Endothelial cell of umbilical vein (primary cell): ENCODE data around the gene IFNA8. TPM values are rescaled to one million over a fixed set of nuclear protein-coding genes. Genes with fewer than 3 reads are reported as not detected.

Experiments
- BruUV-seq: library from RNA; stranded (reverse); fragments of 400-500 nt; replicated peaks from 2 replicates; lab custom pipeline; 2021; lab: Mats Ljungman, UMichigan
- CTCF ChIA-PET: fragments of 300-600, 350-600 bp; sonication (Branson Sonifier 250); formaldehyde crosslinking; loops from one replicate; lab custom pipeline; 2021; ENCODE audit warnings: antibody characterized with exemption, inconsistent platforms; lab: Charles Lee
- POLR2A ChIA-PET: fragments of 300-600, 350-600 bp; sonication (Branson Sonifier 250); formaldehyde crosslinking; loops from one replicate; lab custom pipeline; 2021; ENCODE audit warnings: antibody characterized with exemption, inconsistent platforms; lab: Charles Lee
- DNase-seq: peaks from one replicate; pipeline ENCODE4 v3.0.0-alpha.2; 2011; ENCODE audit warnings: low read depth, low spot score
- FAIRE-seq: peaks from 2 replicates; lab custom pipeline; 2011; peaks lifted over from hg19 to GRCh38; lab: Jason Lieb, UNC
- H2AFZ ChIP-seq: 2 replicates; pipeline ENCODE4 v1.6.0; 2012; ENCODE audit warnings: low read depth, low read length, control low read depth, inconsistent platforms
- H3K27ac ChIP-seq: 2 replicates; pipeline ENCODE4 v1.5.1; 2011; ENCODE audit warnings: low read depth, mild to moderate bottlenecking, control low read depth, low read length, moderate library complexity; ENCODE audit not compliant: insufficient read depth
- H3K27me3 ChIP-seq, 2 experiments: 2 replicates each; pipeline versions ENCODE4 v1.6.0 to v1.6.1; 2011; ENCODE audit warnings: low read length in 2 of 2, mixed read lengths in 1 of 2; ENCODE audit not compliant: control insufficient read depth in 2 of 2, insufficient read depth in 2 of 2
- H3K36me3 ChIP-seq, 2 experiments: 2 replicates in 1 of 2; 3 replicates in 1 of 2; pipeline ENCODE4 v1.5.1; 2011; ENCODE audit warnings: low read length in 2 of 2, mild to moderate bottlenecking in 1 of 2, moderate library complexity in 1 of 2; ENCODE audit not compliant: control insufficient read depth in 2 of 2, insufficient read depth in 2 of 2; ENCODE audit errors: extremely low read depth in 1 of 2
- H3K4me1 ChIP-seq: 3 replicates; pipeline ENCODE4 v1.5.1; 2011; ENCODE audit warnings: mild to moderate bottlenecking, low read length; ENCODE audit not compliant: control insufficient read depth, insufficient read depth; ENCODE audit errors: extremely low read depth
- H3K4me2 ChIP-seq: 2 replicates; pipeline ENCODE4 v1.6.1; 2011; ENCODE audit warnings: low read length, control low read depth, mixed read lengths; ENCODE audit not compliant: insufficient read depth
- H3K4me3 ChIP-seq, 3 experiments: fragments of 200-600 bp in 1 of 3; sonication (generic), shearing (Covaris generic) in 1 of 3; replicated peaks in 1 of 3; 2 replicates each; pipeline ENCODE4 v1.5.1; 2011 to 2016; ENCODE audit warnings: control low read depth in 3 of 3, low read length in 3 of 3, mild to moderate bottlenecking in 2 of 3, inconsistent platforms in 1 of 3, low read depth in 1 of 3, moderate library complexity in 1 of 3; ENCODE audit not compliant: insufficient read depth in 1 of 3
- H3K79me2 ChIP-seq: 2 replicates; pipeline ENCODE4 v1.6.0; 2012; ENCODE audit warnings: low read length, inconsistent platforms; ENCODE audit not compliant: control insufficient read depth, insufficient read depth
- H3K9ac ChIP-seq: replicated peaks from 2 replicates; pipeline ENCODE3; 2011; ENCODE audit warnings: low read length, control low read depth; ENCODE audit not compliant: insufficient read depth; ENCODE audit errors: extremely low read depth
- H3K9me1 ChIP-seq: replicated peaks from 3 replicates; pipeline ENCODE4 v1.6.0; 2011; ENCODE audit warnings: mild to moderate bottlenecking, low read length; ENCODE audit not compliant: control insufficient read depth, insufficient read depth; ENCODE audit errors: extremely low read depth
- H3K9me3 ChIP-seq: replicated peaks from 2 replicates; pipeline ENCODE4 v1.5.1; 2012; ENCODE audit warnings: low read length, inconsistent platforms; ENCODE audit not compliant: control insufficient read depth, insufficient read depth
- H4K20me1 ChIP-seq: replicated peaks from 2 replicates; pipeline ENCODE3; 2011; ENCODE audit warnings: mild to moderate bottlenecking, low read length; ENCODE audit not compliant: control insufficient read depth, insufficient read depth; ENCODE audit errors: extremely low read depth
- CTCF ChIP-seq, 2 donors: IDR thresholded peaks; 1 replicate in 1 of 2; 2 replicates in 1 of 2; pipeline ENCODE4 v1.5.1; 2011; ENCODE audit warnings: low read length in 2 of 2, mild to moderate bottlenecking in 2 of 2, moderate library complexity in 2 of 2, control low read depth in 1 of 2, inconsistent platforms in 1 of 2, low read depth in 1 of 2; ENCODE audit not compliant: insufficient read depth in 1 of 2; ENCODE audit errors: extremely low read depth in 1 of 2
- JUN ChIP-seq: IDR thresholded peaks from 2 replicates; pipeline ENCODE4 v1.6.1; 2011; ENCODE audit warnings: borderline replicate concordance, low read depth; ENCODE audit not compliant: insufficient read length, insufficient read depth
- MYC ChIP-seq: IDR thresholded peaks from one replicate; pipeline ENCODE4 v1.6.1; 2011; ENCODE audit warnings: mild to moderate bottlenecking, low read depth, low read length
- POLR2A ChIP-seq: IDR thresholded peaks from 2 replicates; pipeline ENCODE4 v1.6.1; 2012; ENCODE audit warnings: low read depth, mild to moderate bottlenecking, control low read depth, low read length
- dilution Hi-C: fragments of 300-500 bp; cut with MboI; formaldehyde crosslinking; loops from one replicate; pipeline ENCODE4 v1.15.0; 2019; ENCODE audit warnings: low sequenced_read_pairs; ENCODE audit not compliant: extremely low pct_ligation_motif_present
- intact Hi-C: fragments of 100-400 bp; cut with micrococcal nuclease; formaldehyde crosslinking; loops from one replicate; pipeline ENCODE4 v1.10.0; 2022
- polyA plus RNA-seq, 4 experiments: library from polyadenylated mRNA; depleted of rRNA in 3 of 4; stranded (reverse) in 3 of 4; unstranded in 1 of 4; fragments of >200 nt; gene quantifications; 2 replicates each; pipeline versions ENCODE4 v1.2.1 to v1.2.3, GENCODE V29; 2011 to 2012; ENCODE audit warnings: missing spikeins in 1 of 4
- total RNA-seq: library from RNA; stranded (reverse); gene quantifications from 2 replicates; pipeline ENCODE4 v1.2.3, GENCODE V29; 2021
- TF ChIP-seq, protein P1 (sequence below): IDR thresholded peaks from 2 replicates; pipeline ENCODE4 v1.6.1; 2011; ENCODE audit not compliant: insufficient read depth, insufficient read length

IFNA8 gene
- total and polyA plus RNA-seq, 2 donors (not counting 3 experiments of a cell fraction or from before 2014, with no cell fraction given), result not detected

DNA sequence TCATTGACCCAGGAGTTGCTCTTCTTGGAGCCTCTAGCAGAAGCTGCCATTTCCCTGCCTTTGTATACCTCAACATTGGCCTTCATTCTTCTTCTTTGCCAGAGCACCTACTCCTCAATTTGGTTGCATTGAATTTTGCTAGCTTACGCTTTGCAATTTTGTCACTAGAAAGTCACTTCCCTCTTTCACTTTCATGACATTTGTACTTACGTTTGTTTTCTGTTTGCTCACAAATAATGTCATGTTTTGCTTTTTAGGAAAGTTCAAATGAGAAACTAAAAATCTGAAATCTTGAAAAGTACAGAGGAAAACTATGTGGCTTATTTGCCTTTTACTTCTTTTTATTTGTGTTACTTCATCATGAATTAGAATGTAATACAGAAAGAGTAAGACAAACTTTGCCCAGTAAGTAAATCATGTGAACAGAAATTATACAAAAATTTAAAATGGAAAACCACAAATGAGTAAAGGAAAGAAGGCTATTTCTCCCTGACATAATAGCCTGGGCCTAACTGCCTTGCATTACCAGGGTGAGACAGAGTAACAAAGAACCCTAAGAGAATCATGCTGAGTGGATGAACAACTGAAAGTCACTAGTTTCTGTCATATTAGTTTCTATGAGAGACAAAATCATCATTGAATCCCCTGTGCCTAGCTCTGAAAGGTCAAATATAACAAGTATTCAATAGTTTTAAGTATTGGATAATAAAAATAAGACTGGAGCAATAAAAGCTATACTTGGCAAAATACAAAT, 23.9 kb downstream of the IFNA8 start:
- Histone ChIP-seq H3K9me1 (no peaks in the 10 kb centered on the region), H2AFZ (no peak overlapping the region), H3K27me3 (peaks cover 24 to 63% of the 10 kb centered on the region in 2 experiments), H3K4me1 (no peaks in the 10 kb centered on the region), H3K79me2 (no peaks in the 10 kb centered on the region), H4K20me1 (no peaks in the 10 kb centered on the region), H3K9me3 (no peaks in the 10 kb centered on the region), H3K4me2 (no peak overlapping the region), H3K9ac (no peak overlapping the region), H3K27ac (no peak overlapping the region), H3K4me3 (no peak overlapping the region), H3K36me3 (no peaks in the 10 kb centered on the region)
- BruUV-seq, result no TSS peak
- FAIRE-seq, result peak; percentile 57
- dilution Hi-C loops, result no loop called here
- CTCF ChIA-PET, result interaction anchor here (0.7 to 3.8 kb wide), 9 partner anchors 32 to 358 kb away, joined by 3 to 51 read pairs (median 3); no protein-coding TSS in a partner anchor
- no peak for DNase-seq
- no peak for TF ChIP-seq POLR2A
- no peak for TF ChIP-seq MYC
- no peak for TF ChIP-seq JUN
- POLR2A ChIA-PET, result no interaction called here
- intact Hi-C loops, result no loop called here

DNA sequence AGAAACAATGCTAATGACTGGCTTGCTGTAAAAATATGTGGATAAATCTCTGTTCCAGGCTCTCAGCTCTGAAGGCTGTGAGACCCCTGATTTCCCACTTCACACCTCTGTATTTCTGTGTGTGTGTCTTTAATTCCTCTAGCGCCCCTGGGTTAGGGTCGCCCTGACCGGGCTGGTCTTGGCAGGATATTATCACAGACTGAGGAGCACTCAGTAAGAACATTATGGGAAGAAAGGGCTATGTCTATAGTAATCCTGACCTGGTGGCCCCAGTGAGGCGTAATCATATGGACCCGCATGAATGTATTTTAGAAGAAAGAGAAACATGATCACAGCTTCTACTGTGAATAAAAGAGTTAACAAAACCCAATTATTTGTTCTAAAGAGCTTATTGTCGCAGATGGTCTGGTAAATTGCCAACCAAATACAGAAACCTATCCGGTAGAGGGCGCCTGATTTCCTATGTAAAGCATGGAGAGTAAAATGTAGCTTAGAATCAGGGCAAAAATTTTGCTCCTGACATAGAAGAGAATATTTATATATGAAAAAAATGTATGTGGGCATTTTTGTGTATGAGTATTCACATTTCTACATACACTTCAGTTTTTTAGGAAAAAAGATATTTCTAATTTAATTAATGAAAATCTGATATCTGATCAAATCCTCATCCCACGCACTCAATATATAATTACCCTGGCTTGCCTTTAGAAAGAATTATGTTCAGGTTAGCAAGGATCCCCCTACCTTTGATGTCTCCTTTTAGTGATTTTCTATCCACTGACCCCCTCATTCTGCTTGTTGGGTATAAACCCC, 25.5 kb downstream of the IFNA8 start:
- H3K4me1 ChIP-seq, result no peaks in the 10 kb centered on the region
- no peaks in the 10 kb centered on the region for H3K9me1 ChIP-seq
- no peak overlapping the region for H3K9ac ChIP-seq
- no peak overlapping the region for H3K4me2 ChIP-seq
- peak; percentile 59 for FAIRE-seq
- no peaks in the 10 kb centered on the region for H3K79me2 ChIP-seq
- H4K20me1 ChIP-seq, result no peaks in the 10 kb centered on the region
- no peaks in the 10 kb centered on the region for H3K36me3 ChIP-seq
- DNase-seq, result peak; percentile 68
- no peak overlapping the region for H3K4me3 ChIP-seq
- intact Hi-C loops (loop anchor here (1.0 to 5.0 kb wide), 2 partner anchors 117 to 355 kb away; no protein-coding TSS in a partner anchor), dilution Hi-C loops (no loop called here)
- peaks cover 22 to 56% of the 10 kb centered on the region in 2 experiments for H3K27me3 ChIP-seq
- no TSS peak for BruUV-seq
- ChIA-PET CTCF (interaction anchor here (0.6 to 3.8 kb wide), 73 partner anchors 8 to 805 kb away, joined by 3 to 51 read pairs (median 6); partner anchors contain the start of genes IFNA8, KLHL9 and MTAP), POLR2A (interaction anchor here (0.6 kb wide), 1 partner anchor 250 kb away, joined by 3 read pairs; no protein-coding TSS in a partner anchor)
- no peaks in the 10 kb centered on the region for H3K9me3 ChIP-seq
- no peak overlapping the region for H2AFZ ChIP-seq
- TF ChIP-seq, protein P1, sequence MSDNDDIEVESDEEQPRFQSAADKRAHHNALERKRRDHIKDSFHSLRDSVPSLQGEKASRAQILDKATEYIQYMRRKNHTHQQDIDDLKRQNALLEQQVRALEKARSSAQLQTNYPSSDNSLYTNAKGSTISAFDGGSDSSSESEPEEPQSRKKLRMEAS, result no peak
- peak; percentile 41 to 59 for TF ChIP-seq CTCF (IDR thresholded peaks at IDR 0.05; ENCODE audit: extremely low read depth in 1 of 2, insufficient read depth in 1 of 2, low read depth in 1 of 2, low read length in 2 of 2)
- H3K27ac ChIP-seq, result no peak overlapping the region
